Thyroid gland (tissue), 4 donors: ENCODE data around the gene RFX7.

Experiments
- CTCF ChIP-seq, 6 experiments: fragments of 200-600 bp in 3 of 6; fragments of 450-650 bp in 3 of 6; sonication (generic) in 3 of 6; IDR thresholded peaks; one replicate each; pipeline ENCODE4 v1.5.1; 2016 to 2019; ENCODE audit warnings: antibody characterized with exemption in 6 of 6, mild to moderate bottlenecking in 2 of 6, inconsistent platforms in 1 of 6, moderate library complexity in 1 of 6
- POLR2A ChIP-seq, 2 donors: fragments of 450-650 bp; IDR thresholded peaks; one replicate each; pipeline ENCODE4 v1.6.1; 2017; ENCODE audit warnings: antibody characterized with exemption in 2 of 2, mild to moderate bottlenecking in 2 of 2, moderate library complexity in 1 of 2

- TF ChIP-seq CTCF (IDR thresholded peaks at IDR 0.05) (no peak), POLR2A (IDR thresholded peaks at IDR 0.05) (no peak)
Measured at GRCh38 chr15:56272454-56272853, 28.8 kb upstream of the RFX7 start.
